ENCODE data around the gene STAB1.

Gene STAB1

GRCh38 chr3:52541050-52541449 lies 45.9 kb downstream of the STAB1 start:
- peaks cover 3 to 42% (median 13%) of the 10 kb centered on the region in 4 experiments for H3K36me3 ChIP-seq (ENCODE audit: control insufficient read depth in 4 of 4, insufficient read depth in 4 of 4, low read length in 3 of 4)
- H3K27ac ChIP-seq (ENCODE audit: insufficient read depth in 1 of 2, low read depth in 1 of 2, low read length in 2 of 2, poor library complexity in 1 of 2, severe bottlenecking in 2 of 2) = no peak overlapping the region
- POLR2A ChIA-PET = interaction anchor here (0.6 kb wide), 2 partner anchors 42 to 262 kb away, joined by 3 to 5 read pairs; partner anchors contain the start of gene WDR82
- peaks cover 6 to 30% (median 24%) of the 10 kb centered on the region in 4 experiments for H3K4me1 ChIP-seq (ENCODE audit: control extremely low read depth in 1 of 4, control insufficient read depth in 4 of 4, insufficient read depth in 4 of 4, low read length in 3 of 4)
- CTCF ChIA-PET = interaction anchor here (1.0 to 1.8 kb wide), 2 partner anchors 11 to 68 kb away, joined by 3 to 4 read pairs; no protein-coding TSS in a partner anchor
- no peaks in the 10 kb centered on the region for H3K27me3 ChIP-seq (replicated peaks in 2 of 5; ENCODE audit: control insufficient read depth in 4 of 5, insufficient read depth in 5 of 5, low read length in 4 of 5)
- no peak for DNase-seq
- H3K9me3 ChIP-seq (ENCODE audit: control extremely low read depth in 1 of 5, control insufficient read depth in 4 of 5, insufficient read depth in 2 of 5, low read depth in 1 of 5, low read length in 4 of 5) = no peaks in the 10 kb centered on the region
- no peak overlapping the region for H3K4me3 ChIP-seq (ENCODE audit: control insufficient read depth in 1 of 7, extremely low read depth in 1 of 7, insufficient read depth in 4 of 7, low read depth in 2 of 7, low read length in 6 of 7)
- WGBS (ENCODE audit: insufficient coverage) = 100% methylated on average over 1 of the region's 2 CpGs

- H3K27ac ChIP-seq (ENCODE audit: insufficient read depth in 1 of 2, low read depth in 1 of 2, low read length in 2 of 2, poor library complexity in 1 of 2, severe bottlenecking in 2 of 2) = no peak overlapping the region
- H3K9me3 ChIP-seq (ENCODE audit: control extremely low read depth in 1 of 5, control insufficient read depth in 4 of 5, insufficient read depth in 2 of 5, low read depth in 1 of 5, low read length in 4 of 5) = no peaks in the 10 kb centered on the region
- ChIA-PET CTCF (interaction anchor here (1.0 kb wide), 2 partner anchors 10 to 72 kb away, joined by 3 read pairs; no protein-coding TSS in a partner anchor), POLR2A (no interaction called here)
- peaks cover 14 to 53% (median 35%) of the 10 kb centered on the region in 4 experiments for H3K36me3 ChIP-seq (ENCODE audit: control insufficient read depth in 4 of 4, insufficient read depth in 4 of 4, low read length in 3 of 4)
- DNase-seq = no peak
- WGBS (ENCODE audit: insufficient coverage) = 93% methylated on average over 4 of the region's 4 CpGs
- H3K4me1 ChIP-seq (ENCODE audit: control extremely low read depth in 1 of 4, control insufficient read depth in 4 of 4, insufficient read depth in 4 of 4, low read length in 3 of 4) = no peaks in the 10 kb centered on the region
- no peak overlapping the region for H3K4me3 ChIP-seq (ENCODE audit: control insufficient read depth in 1 of 7, extremely low read depth in 1 of 7, insufficient read depth in 4 of 7, low read depth in 2 of 7, low read length in 6 of 7)
- H3K27me3 ChIP-seq (replicated peaks in 2 of 5; ENCODE audit: control insufficient read depth in 4 of 5, insufficient read depth in 5 of 5, low read length in 4 of 5) = no peaks in the 10 kb centered on the region
Observed at GRCh38 chr3:52544937-52545336, 49.8 kb downstream of the STAB1 start.

- no peaks in the 10 kb centered on the region for H3K4me1 ChIP-seq (ENCODE audit: control extremely low read depth in 1 of 4, control insufficient read depth in 4 of 4, insufficient read depth in 4 of 4, low read length in 3 of 4)
- ChIA-PET CTCF (interaction anchor here (1.0 to 1.3 kb wide), 3 partner anchors 9 to 74 kb away, joined by 3 read pairs; no protein-coding TSS in a partner anchor), POLR2A (no interaction called here)
- H3K27me3 ChIP-seq (replicated peaks in 2 of 5; ENCODE audit: control insufficient read depth in 4 of 5, insufficient read depth in 5 of 5, low read length in 4 of 5) = no peaks in the 10 kb centered on the region
- no peak for DNase-seq
- WGBS (ENCODE audit: insufficient coverage) = no CpG with 5 or more reads among the region's 3 CpGs
- H3K36me3 ChIP-seq (ENCODE audit: control insufficient read depth in 4 of 4, insufficient read depth in 4 of 4, low read length in 3 of 4) = peaks cover 20 to 59% (median 40%) of the 10 kb centered on the region in 4 experiments
- no peak overlapping the region for H3K4me3 ChIP-seq (ENCODE audit: control insufficient read depth in 1 of 7, extremely low read depth in 1 of 7, insufficient read depth in 4 of 7, low read depth in 2 of 7, low read length in 6 of 7)
- H3K27ac ChIP-seq (ENCODE audit: insufficient read depth in 1 of 2, low read depth in 1 of 2, low read length in 2 of 2, poor library complexity in 1 of 2, severe bottlenecking in 2 of 2) = no peak overlapping the region
- no peaks in the 10 kb centered on the region for H3K9me3 ChIP-seq (ENCODE audit: control extremely low read depth in 1 of 5, control insufficient read depth in 4 of 5, insufficient read depth in 2 of 5, low read depth in 1 of 5, low read length in 4 of 5)
Observed at GRCh38 chr3:52546111-52546901, 51.2 kb downstream of the STAB1 start.

GRCh38 chr3:52547143-52547542 lies 52.0 kb downstream of the STAB1 start:
- CTCF ChIA-PET = interaction anchor here (1.3 kb wide), 1 partner anchor 9 kb away, joined by 3 read pairs; no protein-coding TSS in a partner anchor
- no peaks in the 10 kb centered on the region for H3K27me3 ChIP-seq (replicated peaks in 2 of 5; ENCODE audit: control insufficient read depth in 4 of 5, insufficient read depth in 5 of 5, low read length in 4 of 5)
- H3K36me3 ChIP-seq (ENCODE audit: control insufficient read depth in 4 of 4, insufficient read depth in 4 of 4, low read length in 3 of 4) = peaks cover 20 to 64% (median 43%) of the 10 kb centered on the region in 4 experiments
- no peaks in the 10 kb centered on the region for H3K9me3 ChIP-seq (ENCODE audit: control extremely low read depth in 1 of 5, control insufficient read depth in 4 of 5, insufficient read depth in 2 of 5, low read depth in 1 of 5, low read length in 4 of 5)
- DNase-seq = no peak
- 94% methylated on average over 2 of the region's 2 CpGs for WGBS (ENCODE audit: insufficient coverage)
- no peak overlapping the region for H3K27ac ChIP-seq (ENCODE audit: insufficient read depth in 1 of 2, low read depth in 1 of 2, low read length in 2 of 2, poor library complexity in 1 of 2, severe bottlenecking in 2 of 2)
- POLR2A ChIA-PET = no interaction called here
- no peak overlapping the region for H3K4me3 ChIP-seq (ENCODE audit: control insufficient read depth in 1 of 7, extremely low read depth in 1 of 7, insufficient read depth in 4 of 7, low read depth in 2 of 7, low read length in 6 of 7)
- H3K4me1 ChIP-seq (ENCODE audit: control extremely low read depth in 1 of 4, control insufficient read depth in 4 of 4, insufficient read depth in 4 of 4, low read length in 3 of 4) = no peaks in the 10 kb centered on the region

GRCh38 chr3:52551118-52551517 lies 56.0 kb downstream of the STAB1 start:
- DNase-seq = no peak
- CTCF ChIA-PET = interaction anchor here (0.9 to 1.2 kb wide), 3 partner anchors 10 to 14 kb away, joined by 3 to 4 read pairs (median 3); no protein-coding TSS in a partner anchor
- H3K27me3 ChIP-seq (replicated peaks in 2 of 5; ENCODE audit: control insufficient read depth in 4 of 5, insufficient read depth in 5 of 5, low read length in 4 of 5) = no peaks in the 10 kb centered on the region
- no peak overlapping the region for H3K27ac ChIP-seq (ENCODE audit: insufficient read depth in 1 of 2, low read depth in 1 of 2, low read length in 2 of 2, poor library complexity in 1 of 2, severe bottlenecking in 2 of 2)
- H3K4me3 ChIP-seq (ENCODE audit: control insufficient read depth in 1 of 7, extremely low read depth in 1 of 7, insufficient read depth in 4 of 7, low read depth in 2 of 7, low read length in 6 of 7) = no peak overlapping the region
- no peaks in the 10 kb centered on the region for H3K9me3 ChIP-seq (ENCODE audit: control extremely low read depth in 1 of 5, control insufficient read depth in 4 of 5, insufficient read depth in 2 of 5, low read depth in 1 of 5, low read length in 4 of 5)
- POLR2A ChIA-PET = no interaction called here
- H3K4me1 ChIP-seq (ENCODE audit: control extremely low read depth in 1 of 4, control insufficient read depth in 4 of 4, insufficient read depth in 4 of 4, low read length in 3 of 4) = no peaks in the 10 kb centered on the region
- peaks cover 30 to 80% (median 58%) of the 10 kb centered on the region in 4 experiments for H3K36me3 ChIP-seq (ENCODE audit: control insufficient read depth in 4 of 4, insufficient read depth in 4 of 4, low read length in 3 of 4)

- Histone ChIP-seq H3K9me3 (ENCODE audit: control extremely low read depth in 1 of 5, control insufficient read depth in 4 of 5, insufficient read depth in 2 of 5, low read depth in 1 of 5, low read length in 4 of 5) (no peaks in the 10 kb centered on the region), H3K27me3 (replicated peaks in 2 of 5; ENCODE audit: control insufficient read depth in 4 of 5, insufficient read depth in 5 of 5, low read length in 4 of 5) (no peaks in the 10 kb centered on the region), H3K4me3 (ENCODE audit: control insufficient read depth in 1 of 7, extremely low read depth in 1 of 7, insufficient read depth in 4 of 7, low read depth in 2 of 7, low read length in 6 of 7) (no peak overlapping the region), H3K27ac (ENCODE audit: insufficient read depth in 1 of 2, low read depth in 1 of 2, low read length in 2 of 2, poor library complexity in 1 of 2, severe bottlenecking in 2 of 2) (no peak overlapping the region), H3K36me3 (ENCODE audit: control insufficient read depth in 4 of 4, insufficient read depth in 4 of 4, low read length in 3 of 4) (peaks cover 23 to 81% (median 58%) of the 10 kb centered on the region in 4 experiments), H3K4me1 (ENCODE audit: control extremely low read depth in 1 of 4, control insufficient read depth in 4 of 4, insufficient read depth in 4 of 4, low read length in 3 of 4) (no peaks in the 10 kb centered on the region)
- ChIA-PET CTCF (interaction anchor here (0.9 to 1.3 kb wide), 4 partner anchors 9 to 16 kb away, joined by 3 to 4 read pairs (median 3); partner anchors contain the start of gene UQCC5), POLR2A (interaction anchor here (0.8 kb wide), 1 partner anchor 15 kb away, joined by 3 read pairs; the partner anchor contains the start of gene UQCC5)
- no peak for DNase-seq
- 89% methylated on average over 2 of the region's 3 CpGs for WGBS (ENCODE audit: insufficient coverage)
Observed at GRCh38 chr3:52552089-52552488, 57.0 kb downstream of the STAB1 start.
